H1 (cell line): Measurements from ENCODE around the gene ICOSLG. TPM values are rescaled to one million over a fixed set of nuclear protein-coding genes. Genes with fewer than 3 reads are reported as not detected.

ENCODE experiments used
- CTCF ChIA-PET: fragments of 300-600 bp; sonication (Branson Sonifier 250); formaldehyde crosslinking; loops from one replicate; lab custom pipeline; 2021; ENCODE audit not compliant: partially characterized antibody; lab: Charles Lee
- POLR2A ChIA-PET: fragments of 300-600 bp; sonication (Branson Sonifier 250); formaldehyde crosslinking; loops from one replicate; lab custom pipeline; 2021; ENCODE audit warnings: inconsistent platforms; ENCODE audit not compliant: partially characterized antibody; lab: Charles Lee
- DNase-seq, 2 experiments: peaks; one replicate each; pipeline versions ENCODE4 v3.0.0 to v3.0.0-alpha.2; 2010 to 2022; ENCODE audit warnings: low spot score in 2 of 2, low read depth in 1 of 2, mixed read lengths in 1 of 2
- FAIRE-seq: peaks from 2 replicates; lab custom pipeline; 2011; peaks lifted over from hg19 to GRCh38; lab: Jason Lieb, UNC
- H2AFZ ChIP-seq: 2 replicates; pipeline ENCODE4 v1.8.1; 2012; ENCODE audit warnings: low read length, inconsistent platforms
- H2AK5ac ChIP-seq: 2 replicates; pipeline ENCODE4 v1.6.1; 2013; ENCODE audit warnings: low read depth, low read length
- H2BK120ac ChIP-seq: replicated peaks from 2 replicates; pipeline ENCODE3; 2013; ENCODE audit warnings: low read depth, low read length, inconsistent platforms
- H2BK12ac ChIP-seq: 2 replicates; pipeline ENCODE4 v1.6.1; 2013; ENCODE audit warnings: low read depth, low read length
- H2BK15ac ChIP-seq: 2 replicates; pipeline ENCODE4 v1.6.1; 2013; ENCODE audit warnings: low read length
- H2BK20ac ChIP-seq: 2 replicates; pipeline ENCODE4 v1.6.1; 2013; ENCODE audit warnings: low read length
- H2BK5ac ChIP-seq: 2 replicates; pipeline ENCODE4 v1.6.1; 2013; ENCODE audit warnings: low read depth, low read length
- H3K14ac ChIP-seq: 2 replicates; pipeline ENCODE4 v1.6.1; 2013; ENCODE audit warnings: inconsistent platforms; ENCODE audit not compliant: insufficient read length
- H3K18ac ChIP-seq: 2 replicates; pipeline ENCODE4 v1.6.1; 2013; ENCODE audit warnings: low read length; ENCODE audit errors: extremely low read depth
- H3K23ac ChIP-seq: 2 replicates; pipeline ENCODE4 v1.6.1; 2013; ENCODE audit warnings: inconsistent platforms; ENCODE audit not compliant: insufficient read length
- H3K23me2 ChIP-seq: 2 replicates; pipeline ENCODE4 v1.6.1; 2013; ENCODE audit warnings: low read depth, low read length
- H3K27ac ChIP-seq: 2 replicates; pipeline ENCODE4 v1.6.1; 2011; ENCODE audit warnings: low read depth, low read length, inconsistent platforms
- H3K27me3 ChIP-seq, 4 experiments: replicated peaks in 1 of 4; 1 replicate in 1 of 4; 2 replicates in 3 of 4; pipeline versions ENCODE4 v1.6.1 to v1.8.1; 2011 to 2013; ENCODE audit warnings: low read length in 3 of 4, mild to moderate bottlenecking in 3 of 4, inconsistent platforms in 2 of 4, mixed read lengths in 2 of 4, moderate library complexity in 1 of 4; ENCODE audit not compliant: control insufficient read depth in 3 of 4, insufficient read depth in 3 of 4; ENCODE audit errors: extremely low read depth in 1 of 4
- H3K36me3 ChIP-seq, 4 experiments: 2 replicates each; pipeline versions ENCODE4 v1.6.1 to v1.8.1; 2011 to 2013; ENCODE audit warnings: mild to moderate bottlenecking in 4 of 4, low read length in 3 of 4, moderate library complexity in 2 of 4, control low read depth in 1 of 4, inconsistent platforms in 1 of 4; ENCODE audit not compliant: insufficient read depth in 4 of 4, control insufficient read depth in 2 of 4
- H3K4ac ChIP-seq: replicated peaks from 2 replicates; pipeline ENCODE3; 2013; ENCODE audit warnings: low read length, low read depth, mixed read lengths, inconsistent platforms; ENCODE audit not compliant: insufficient read length
- H3K4me1 ChIP-seq, 4 experiments: replicated peaks in 1 of 4; 1 replicate in 1 of 4; 2 replicates in 3 of 4; pipeline versions ENCODE4 v1.6.1 to v1.8.1; 2011 to 2013; ENCODE audit warnings: low read length in 3 of 4, inconsistent platforms in 2 of 4, mixed read lengths in 1 of 4; ENCODE audit not compliant: insufficient read depth in 4 of 4, control insufficient read depth in 3 of 4
- H3K4me2 ChIP-seq, 2 experiments: 2 replicates each; pipeline versions ENCODE4 v1.6.1 to v1.8.1; 2011 to 2013; ENCODE audit warnings: low read depth in 2 of 2, low read length in 2 of 2, control low read depth in 1 of 2, inconsistent platforms in 1 of 2, mild to moderate bottlenecking in 1 of 2; ENCODE audit not compliant: insufficient read depth in 1 of 2
- H3K4me3 ChIP-seq, 4 experiments: fragments of 200-600, 300-600 bp in 1 of 4; sonication (generic), shearing (Covaris generic), sonication (Bioruptor Twin) in 1 of 4; 2 replicates each; pipeline versions ENCODE4 v1.5.1 to v1.8.1; 2011 to 2016; ENCODE audit warnings: low read length in 4 of 4, low read depth in 3 of 4, control low read depth in 2 of 4, inconsistent platforms in 2 of 4, mild to moderate bottlenecking in 2 of 4, mixed read lengths in 1 of 4, moderate library complexity in 1 of 4; ENCODE audit not compliant: insufficient read depth in 2 of 4; ENCODE audit errors: extremely low read depth in 1 of 4
- H3K56ac ChIP-seq: replicated peaks from 2 replicates; pipeline ENCODE3; 2013; ENCODE audit warnings: low read depth, mild to moderate bottlenecking, mixed read lengths, low read length, inconsistent platforms; ENCODE audit not compliant: insufficient read length
- H3K79me1 ChIP-seq: 2 replicates; pipeline ENCODE4 v1.6.1; 2013; ENCODE audit warnings: low read depth, low read length, control low read depth
- H3K79me2 ChIP-seq, 2 experiments: 2 replicates each; pipeline versions ENCODE4 v1.6.1 to v1.8.1; 2012 to 2013; ENCODE audit warnings: low read length in 2 of 2, mild to moderate bottlenecking in 2 of 2, inconsistent platforms in 1 of 2; ENCODE audit not compliant: insufficient read depth in 2 of 2, control insufficient read depth in 1 of 2
- H3K9ac ChIP-seq, 4 experiments: replicated peaks in 1 of 4; 1 replicate in 1 of 4; 2 replicates in 3 of 4; pipeline versions ENCODE4 v1.6.1 to v1.8.1; 2011 to 2013; ENCODE audit warnings: low read depth in 3 of 4, low read length in 3 of 4, control low read depth in 2 of 4, mild to moderate bottlenecking in 2 of 4, moderate library complexity in 2 of 4, inconsistent platforms in 1 of 4; ENCODE audit errors: extremely low read depth in 1 of 4
- H3K9me3 ChIP-seq, 2 experiments: 2 replicates each; pipeline versions ENCODE4 v1.6.1 to v1.8.1; 2012 to 2013; ENCODE audit warnings: mild to moderate bottlenecking in 2 of 2, moderate library complexity in 2 of 2, control low read depth in 1 of 2, inconsistent platforms in 1 of 2, low read depth in 1 of 2, low read length in 1 of 2, mixed read lengths in 1 of 2; ENCODE audit not compliant: insufficient read depth in 2 of 2
- H4K20me1 ChIP-seq, 2 experiments: replicated peaks in 1 of 2; 2 replicates each; pipeline versions ENCODE3 to v1.8.1; 2011 to 2013; ENCODE audit warnings: inconsistent platforms in 2 of 2, low read length in 2 of 2, mild to moderate bottlenecking in 1 of 2; ENCODE audit not compliant: insufficient read depth in 2 of 2, control insufficient read depth in 1 of 2
- H4K5ac ChIP-seq: 2 replicates; pipeline ENCODE4 v1.6.1; 2013; ENCODE audit warnings: low read length, low read depth, mixed read lengths, inconsistent platforms; ENCODE audit not compliant: insufficient read length
- H4K8ac ChIP-seq: 2 replicates; pipeline ENCODE4 v1.8.0; 2013; ENCODE audit warnings: mild to moderate bottlenecking, moderate library complexity, low read length, inconsistent platforms; ENCODE audit not compliant: insufficient read depth; ENCODE audit errors: extremely low read depth
- H4K91ac ChIP-seq: replicated peaks from 2 replicates; pipeline ENCODE3; 2013; ENCODE audit warnings: low read length, mixed read lengths, inconsistent platforms; ENCODE audit not compliant: insufficient read length
- BACH1 ChIP-seq: IDR thresholded peaks from 2 replicates; pipeline ENCODE4 v1.6.1; 2012; ENCODE audit warnings: low read length, improper control_type of control experiment
- JUND ChIP-seq: IDR thresholded peaks from 2 replicates; pipeline ENCODE4 v1.6.1; 2011; ENCODE audit warnings: mild to moderate bottlenecking, improper control_type of control experiment, low read length
- RFX5 ChIP-seq: IDR thresholded peaks from 2 replicates; pipeline ENCODE4 v1.6.1; 2011; ENCODE audit warnings: low read depth, low read length, improper control_type of control experiment, borderline replicate concordance
- WGBS, 2 experiments: shearing (Covaris generic) in 1 of 2; methylation state at CpG; one replicate each; pipeline versions ENCODE4 v1.1.6 to v1.1.7; 2013 to 2015; ENCODE audit warnings: low lambda C conversion rate in 2 of 2, mixed read lengths in 2 of 2, inconsistent platforms in 1 of 2, low coverage in 1 of 2, missing lambda C conversion rate in 1 of 2; ENCODE audit not compliant: insufficient replicate concordance in 2 of 2, insufficient coverage in 1 of 2, insufficient read length in 1 of 2; ENCODE audit errors: extremely low coverage in 1 of 2, missing lambda C conversion rate in 1 of 2; 5-methylcytosine and 5-hydroxymethylcytosine counted together
- polyA plus RNA-seq, 7 experiments: library from polyadenylated mRNA; depleted of rRNA in 3 of 7; stranded (reverse) in 5 of 7; unstranded in 2 of 7; fragments of >200 nt in 5 of 7; fragments of 200-250 nt in 2 of 7; gene quantifications; 1 replicate in 5 of 7; 2 replicates in 1 of 7; 4 replicates in 1 of 7; pipeline versions ENCODE4 v1.2.1 to v1.2.3, GENCODE V29; 2011 to 2013; ENCODE audit warnings: missing spikeins in 2 of 7, mixed read lengths in 2 of 7
- total RNA-seq: library from RNA; stranded (reverse); fragmentation: NEBNext Ultra II Directional; extraction: Animal tissue kit (Norgen Biotek cat#: 25700); gene quantifications from 2 replicates; pipeline ENCODE4 v1.2.1, GENCODE V29; 2021

ICOSLG gene
- total and polyA plus RNA-seq, 2 of the 8 experiments (the other 6 are each of a cell fraction or from before 2014, with no cell fraction given), result 2.3 to 5.5 TPM

GRCh38 chr21:44282370-44282769 lies 41.6 kb upstream of the ICOSLG start:
- H2BK120ac ChIP-seq, result no peak overlapping the region
- DNase-seq (no peak), FAIRE-seq (no peak)
- POLR2A ChIA-PET, result no interaction called here
- no peak overlapping the region for H3K27ac ChIP-seq
- no peak overlapping the region for H4K91ac ChIP-seq
- H2AK5ac ChIP-seq, result no peak overlapping the region
- H3K4me2 ChIP-seq, result no peak overlapping the region; a peak in 1 of 4 replicates
- H3K27me3 ChIP-seq, result peaks cover 0 to 28% (median 17%) of the 10 kb centered on the region in 4 experiments; a peak in 5 of 7 replicates
- no peak overlapping the region for H3K9ac ChIP-seq
- H3K14ac ChIP-seq, result no peak overlapping the region
- H2BK5ac ChIP-seq, result no peak overlapping the region
- no peak overlapping the region for H2AFZ ChIP-seq
- H4K5ac ChIP-seq, result no peak overlapping the region
- no peak overlapping the region for H2BK20ac ChIP-seq
- no peak overlapping the region for H2BK12ac ChIP-seq
- H3K23ac ChIP-seq, result no peak overlapping the region
- no peak overlapping the region; the same call in 1 of the 2 replicates for H3K18ac ChIP-seq
- no peaks in the 10 kb centered on the region; the same call in 1 of the 2 replicates for H3K23me2 ChIP-seq
- no peaks in the 10 kb centered on the region for H3K36me3 ChIP-seq
- no peak overlapping the region for H2BK15ac ChIP-seq
- WGBS, 2 experiments, result 82% methylated on average over 9 of the region's 9 CpGs; no CpG with 5 or more reads in 1 of the 2 experiments
- no peaks in the 10 kb centered on the region for H3K9me3 ChIP-seq
- H3K79me1 ChIP-seq, result no peaks in the 10 kb centered on the region
- H3K56ac ChIP-seq, result no peak overlapping the region
- no peak overlapping the region for H3K4ac ChIP-seq
- H3K79me2 ChIP-seq, result no peaks in the 10 kb centered on the region
- no peaks in the 10 kb centered on the region for H4K20me1 ChIP-seq
- peaks cover 0 to 23% (median 15%) of the 10 kb centered on the region in 4 experiments; a peak in 6 of 7 replicates for H3K4me1 ChIP-seq
- no peak overlapping the region for H4K8ac ChIP-seq
- CTCF ChIA-PET, result interaction anchor here (3.5 kb wide), 1 partner anchor 15 kb away, joined by 12 read pairs; no protein-coding TSS in a partner anchor
- H3K4me3 ChIP-seq, result no peak overlapping the region
- no peak for TF ChIP-seq JUND
- no peak for TF ChIP-seq RFX5
- no peak for TF ChIP-seq BACH1
